ENCODE data around the gene MPDU1.
"Not testable (repeated sequence)": the region's sequence is repeated elsewhere in the genome, so short reads cannot be mapped to it uniquely, and the experiment has no call there.

Gene MPDU1

GRCh38 chr17:7620835-7621234, 37.2 kb downstream of the MPDU1 start:
- no peak for DNase-seq

- DNase-seq: no peak
Observed at GRCh38 chr17:7623661-7624060, 40.0 kb downstream of the MPDU1 start.

DNA sequence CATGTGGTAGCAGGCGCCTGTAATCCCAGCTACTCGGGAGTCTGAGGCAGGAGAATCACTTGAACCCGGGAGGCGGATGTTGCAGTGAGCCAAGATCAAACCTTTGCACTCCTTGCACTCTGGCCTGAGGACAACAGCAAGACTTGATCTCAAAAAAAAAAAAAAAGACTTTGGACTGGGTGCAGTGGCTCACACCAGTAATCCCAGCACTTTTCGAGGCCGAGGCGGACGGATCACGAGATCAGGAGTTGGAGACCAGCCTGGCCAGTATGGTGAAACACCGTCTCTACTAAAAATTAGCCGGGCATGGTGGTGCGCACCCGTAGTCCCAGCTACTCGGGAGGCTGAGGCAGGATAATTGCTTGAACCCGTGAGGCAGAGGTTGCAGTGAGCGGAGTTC, 42.1 kb downstream of the MPDU1 start:
- DNase-seq: not testable (repeated sequence)

GRCh38 chr17:7626307-7626706, 42.7 kb downstream of the MPDU1 start:
- no peak for DNase-seq

- no peak for DNase-seq
Observed at GRCh38 chr17:7626956-7627249, 43.3 kb downstream of the MPDU1 start.

DNA sequence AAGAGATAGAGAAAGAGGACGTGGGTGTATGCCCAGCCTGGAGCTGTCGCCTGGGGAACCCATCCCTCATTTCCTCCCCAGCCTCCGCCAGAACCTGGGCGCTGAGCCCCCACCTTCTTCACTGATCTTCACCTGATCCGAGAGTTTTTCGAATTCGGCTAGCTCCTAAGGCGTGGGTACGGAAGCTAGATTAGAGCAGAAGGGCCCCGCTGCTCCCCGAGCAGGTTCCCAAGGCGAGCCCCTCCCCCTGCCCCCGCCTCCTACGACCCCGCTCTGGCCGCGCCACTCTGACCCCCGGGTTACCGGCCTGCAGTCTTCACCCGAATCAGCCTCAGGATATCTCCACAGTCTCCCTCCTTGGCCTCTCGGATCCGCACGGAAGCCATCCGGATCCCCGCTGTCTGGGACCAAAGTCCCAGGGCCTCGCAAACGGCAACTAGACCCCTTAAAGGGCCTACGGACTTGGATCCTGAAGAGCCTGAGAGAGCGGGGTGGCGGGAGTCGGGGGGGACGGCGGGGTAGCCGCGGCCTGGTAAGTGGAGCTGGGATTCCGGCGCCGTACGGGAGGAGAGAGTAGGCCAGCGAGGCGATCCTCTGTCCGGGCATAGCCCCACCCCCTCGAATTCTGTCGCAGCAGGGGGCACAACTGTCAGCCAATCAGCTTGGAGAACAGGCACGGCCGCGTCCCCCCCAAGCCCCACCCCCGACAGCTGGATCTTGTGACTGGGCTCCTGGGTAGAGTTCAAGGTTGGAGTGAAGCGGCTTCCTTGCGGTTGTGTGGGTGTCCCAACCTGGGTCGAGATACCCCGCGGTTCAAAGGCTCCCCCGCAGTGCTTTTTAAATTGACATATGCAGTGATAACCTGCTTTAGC, 43.8 kb downstream of the MPDU1 start, which contains the start of gene SAT2:
SAT2 (minus strand) TSS at position 572 of the 872 bp plus-strand sequence; CDS start at position 386, 186 bp downstream.
- peak; percentile 87 for DNase-seq

DNA sequence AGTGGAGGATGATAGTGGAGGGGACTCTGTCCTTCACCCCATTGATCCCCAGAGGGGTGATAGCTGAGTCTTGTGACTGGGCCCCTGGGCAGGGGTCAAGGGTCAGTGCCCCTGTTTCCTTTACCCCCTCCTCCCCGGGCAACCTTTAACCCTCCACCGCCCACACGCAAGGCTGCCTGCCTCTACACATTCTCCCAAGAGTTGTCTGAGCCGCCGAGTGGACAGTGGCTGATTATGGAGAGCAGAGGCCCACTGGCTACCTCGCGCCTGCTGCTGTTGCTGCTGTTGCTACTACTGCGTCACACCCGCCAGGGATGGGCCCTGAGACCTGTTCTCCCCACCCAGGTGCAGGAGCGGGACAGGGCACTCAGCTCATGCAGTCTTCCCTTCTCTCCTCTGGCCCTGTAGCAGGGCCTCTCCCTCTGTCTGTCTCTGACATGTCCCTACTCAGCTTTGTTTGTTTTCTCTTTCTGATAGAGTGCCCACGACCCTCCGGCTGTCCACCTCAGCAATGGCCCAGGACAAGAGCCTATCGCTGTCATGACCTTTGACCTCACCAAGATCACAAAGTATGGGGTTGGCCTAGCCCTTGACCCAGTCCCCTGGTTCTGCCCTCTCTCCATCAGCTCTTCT, 46.4 kb downstream of the MPDU1 start, which contains the start of gene SHBG:
SHBG (plus strand) TSS at position 197 of the 633 bp plus-strand sequence; CDS start at position 235, 38 bp downstream.
- no peak for DNase-seq

DNA sequence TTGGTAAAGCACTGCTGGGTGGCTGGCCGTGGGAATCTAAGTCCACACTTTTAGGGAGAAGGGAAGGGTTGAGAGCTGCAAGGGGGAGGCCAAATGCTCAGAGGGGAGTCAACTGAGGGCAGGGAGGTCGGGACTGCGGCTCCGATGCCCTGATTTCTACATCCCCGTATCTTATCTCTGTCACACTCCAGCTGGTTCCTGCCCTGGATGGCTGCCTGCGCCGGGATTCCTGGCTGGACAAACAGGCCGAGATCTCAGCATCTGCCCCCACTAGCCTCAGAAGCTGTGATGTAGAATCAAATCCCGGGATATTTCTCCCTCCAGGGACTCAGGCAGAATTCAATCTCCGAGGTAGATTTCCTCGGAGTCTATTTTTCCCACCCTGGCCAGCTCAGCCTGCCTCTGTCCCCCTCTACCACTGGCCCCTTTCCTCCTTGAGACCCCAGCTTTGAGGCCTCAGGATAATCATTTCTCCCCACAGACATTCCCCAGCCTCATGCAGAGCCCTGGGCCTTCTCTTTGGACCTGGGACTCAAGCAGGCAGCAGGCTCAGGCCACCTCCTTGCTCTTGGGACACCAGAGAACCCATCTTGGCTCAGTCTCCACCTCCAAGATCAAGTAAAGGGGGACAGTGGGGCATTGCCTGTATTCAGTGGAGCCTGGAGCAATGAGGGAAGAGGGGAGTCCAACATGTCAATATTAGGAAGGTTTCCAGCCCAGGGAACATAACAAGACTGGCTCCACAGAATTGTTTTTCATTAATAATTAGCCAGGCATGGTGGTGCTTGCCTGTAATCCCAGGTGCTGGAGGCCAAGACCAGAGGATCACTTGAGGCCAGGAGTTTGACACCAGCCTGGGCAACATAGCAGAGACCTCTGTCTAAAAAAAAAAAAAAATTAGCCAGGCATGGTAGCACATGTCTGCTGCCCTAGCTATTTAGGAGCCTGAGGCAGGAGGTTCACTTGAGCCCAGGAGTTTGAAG, 48.0 kb downstream of the MPDU1 start:
- DNase-seq: no peak

- peak; percentile 40 for DNase-seq
Observed at GRCh38 chr17:7632492-7632894, 48.8 kb downstream of the MPDU1 start.

GRCh38 chr17:7633093-7633492, 49.4 kb downstream of the MPDU1 start:
- DNase-seq: no peak

DNA sequence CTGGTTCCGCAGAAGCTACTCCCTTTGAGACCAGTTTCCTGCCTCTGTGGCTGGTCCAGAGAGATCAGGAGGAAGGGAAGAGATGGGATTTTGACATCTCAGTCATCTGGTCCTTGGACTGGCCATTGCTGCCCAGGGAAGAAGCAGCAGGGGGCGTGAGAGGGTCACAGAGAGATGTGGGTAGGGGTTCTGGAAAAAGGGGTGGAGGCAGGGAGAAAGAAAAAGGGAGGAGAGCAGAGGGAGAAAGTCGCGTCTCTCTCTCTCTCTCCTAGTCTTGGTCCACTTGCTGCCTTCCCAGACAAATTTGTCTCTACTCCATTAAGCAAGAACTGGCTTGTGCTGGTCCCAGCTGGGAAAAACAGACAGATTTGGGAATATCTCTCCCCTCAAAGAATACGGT, 50.7 kb downstream of the MPDU1 start:
- DNase-seq: peak; percentile 36

GRCh38 chr17:7636163-7636562, 52.5 kb downstream of the MPDU1 start:
- no peak for DNase-seq

Data from activated CD4-positive, alpha-beta T cell treated with anti-CD3 and anti-CD28 coated beads for 48 hours (primary cell).